OCI-LY1 (cell line): ENCODE measurements around the gene IGSF22.

Experiments used
- CTCF ChIP-seq: fragments of 200-600 bp; sonication (generic), shearing (Covaris generic); IDR thresholded peaks from 2 replicates; pipeline ENCODE4 v1.5.1; 2017; ENCODE audit warnings: mild to moderate bottlenecking, antibody characterized with exemption, low read length, moderate library complexity, mixed read lengths
- EZH2 ChIP-seq: fragments of 200-600 bp; sonication (generic), shearing (Covaris generic); IDR thresholded peaks from 2 replicates; pipeline ENCODE4 v1.8.0; 2017; ENCODE audit warnings: borderline replicate concordance, mixed run types, mild to moderate bottlenecking, antibody characterized with exemption, low read length, moderate library complexity, mixed read lengths

- no peak for TF ChIP-seq CTCF
- no peak for TF ChIP-seq EZH2
These were observed 10.7 kb upstream of the IGSF22 start for GRCh38 chr11:18736590-18737148.
